Right lobe of liver (tissue), 6 donors: ENCODE data around the gene AARSD1. TPM values are rescaled to one million over a fixed set of nuclear protein-coding genes. Genes with fewer than 3 reads are reported as not detected.

Experiments
- ATAC-seq, 4 donors: fragments of 200-7000 bp; cut with Tn5 transposase; one replicate each; pipeline ENCODE4 v1.9.1; 2020; ENCODE audit warnings: mild to moderate bottlenecking in 4 of 4, moderate library complexity in 4 of 4
- DNase-seq, 3 donors: peaks; one replicate each; pipeline ENCODE4 v3.0.0-alpha.2; 2020
- H3K27ac ChIP-seq, 3 donors: fragments of 200-600 bp; one replicate each; pipeline ENCODE4 v1.8.0; 2022
- H3K27me3 ChIP-seq, 2 donors: fragments of 200-600 bp; one replicate each; pipeline ENCODE4 v1.8.0; 2022
- H3K36me3 ChIP-seq, 4 donors: fragments of 200-600 bp; sonication (generic) in 1 of 4; one replicate each; pipeline versions ENCODE4 v1.5.1 to v1.8.0; 2017 to 2022; ENCODE audit warnings: control low read depth in 1 of 4
- H3K4me1 ChIP-seq, 4 donors: fragments of 200-600 bp; sonication (generic) in 1 of 4; one replicate each; pipeline versions ENCODE4 v1.5.1 to v1.8.0; 2017 to 2022; ENCODE audit warnings: control low read depth in 1 of 4
- H3K4me3 ChIP-seq, 3 donors: fragments of 200-600 bp; one replicate each; pipeline ENCODE4 v1.8.0; 2022
- H3K9me3 ChIP-seq, 4 donors: fragments of 200-600 bp; sonication (generic) in 1 of 4; one replicate each; pipeline versions ENCODE4 v1.5.1 to v1.8.0; 2017 to 2022; ENCODE audit warnings: control low read depth in 1 of 4
- CTCF ChIP-seq, 4 donors: fragments of 200-600 bp in 3 of 4; fragments of 450-650 bp in 1 of 4; IDR thresholded peaks; one replicate each; pipeline versions ENCODE4 v1.5.1 to v1.8.0; 2016 to 2022; ENCODE audit warnings: antibody characterized with exemption in 4 of 4, mild to moderate bottlenecking in 2 of 4
- POLR2A ChIP-seq: fragments of 450-650 bp; IDR thresholded peaks from one replicate; pipeline ENCODE4 v1.6.1; 2017; ENCODE audit warnings: antibody characterized with exemption, mild to moderate bottlenecking
- WGBS: methylation state at CpG from one replicate; pipeline ENCODE4 v1.1.6; 2018; ENCODE audit warnings: low coverage, low lambda C conversion rate; ENCODE audit not compliant: insufficient coverage; ENCODE audit errors: missing lambda C conversion rate; 5-methylcytosine and 5-hydroxymethylcytosine counted together
- intact Hi-C, 2 donors: fragments of 100-400 bp; cut with DNase I; formaldehyde crosslinking; loops; one replicate each; pipeline versions ENCODE4 v1.11.2 to v1.14.1; 2022
- total RNA-seq, 6 experiments: library from RNA; depleted of rRNA in 2 of 6; stranded (reverse); fragments of >200 nt in 2 of 6; fragmentation: NEBNext Ultra II Directional in 3 of 6; extraction: Animal tissue kit (Norgen Biotek cat#: 25700) in 3 of 6; gene quantifications; one replicate each; pipeline versions ENCODE4 v1.1.0 to v1.2.4, GENCODE V29; 2016 to 2023
- donor health status: DM: no; HTN: yes; CAD: no.
- donor health status: DM: no; HTN: no; CAD: no.
- donor health status: DM: no; HTN: no; CAD: no.
- donor health status: DM: no; HTN: yes; CAD: no.
- donor health status: DM: no; HTN: yes; CAD: no.

AARSD1 gene
- total RNA-seq, 6 experiments from 2014 or later: 12.3 to 22.1 (median 17.9) TPM

GRCh38 chr17:42992872-42993271 is 28.6 kb upstream of the AARSD1 start:
- intact Hi-C loops: loop anchor here in 1 of 2 donors (10.0 kb wide), 1 partner anchor 132 kb away; the partner anchor contains the start of gene BRCA1
- no peaks in the 10 kb centered on the region for H3K9me3 ChIP-seq
- TF ChIP-seq CTCF (IDR thresholded peaks at IDR 0.05) (no peak), POLR2A (no peak)
- H3K27me3 ChIP-seq: no peaks in the 10 kb centered on the region
- H3K36me3 ChIP-seq: peaks cover 0 to 47% (median 19%) of the 10 kb centered on the region in 4 donors
- no peak overlapping the region for H3K4me3 ChIP-seq
- WGBS: 78% methylated on average over 5 of the region's 5 CpGs
- H3K4me1 ChIP-seq: peaks cover 0 to 7% (median 3%) of the 10 kb centered on the region in 4 donors
- DNase-seq (no peak), ATAC-seq (no peak)
- no peak overlapping the region for H3K27ac ChIP-seq

GRCh38 chr17:42991471-42991870 is 27.2 kb upstream of the AARSD1 start:
- no peaks in the 10 kb centered on the region for H3K27me3 ChIP-seq
- no peak for ATAC-seq
- no peaks in the 10 kb centered on the region for H3K4me1 ChIP-seq
- H3K9me3 ChIP-seq: no peaks in the 10 kb centered on the region
- peaks cover 0 to 59% (median 22%) of the 10 kb centered on the region in 4 donors for H3K36me3 ChIP-seq
- intact Hi-C loops: loop anchor here in 1 of 2 donors (10.0 kb wide), 1 partner anchor 133 kb away; the partner anchor contains the start of gene BRCA1
- WGBS: 100% methylated on average over 3 of the region's 6 CpGs
- no peak for DNase-seq
- TF ChIP-seq CTCF (IDR thresholded peaks at IDR 0.05) (no peak), POLR2A (no peak)
- no peak overlapping the region for H3K4me3 ChIP-seq
- no peak overlapping the region for H3K27ac ChIP-seq

- Histone ChIP-seq H3K27ac (no peak overlapping the region), H3K4me1 (no peaks in the 10 kb centered on the region), H3K9me3 (no peaks in the 10 kb centered on the region), H3K4me3 (no peak overlapping the region), H3K36me3 (peaks cover 0 to 59% (median 22%) of the 10 kb centered on the region in 4 donors), H3K27me3 (no peaks in the 10 kb centered on the region)
- ATAC-seq: no peak
- no peak for TF ChIP-seq POLR2A
- TF ChIP-seq CTCF (IDR thresholded peaks at IDR 0.05): no peak
- no peak for DNase-seq
- WGBS: 80% methylated on average over 4 of the region's 6 CpGs
- intact Hi-C loops: loop anchor here in 1 of 2 donors (10.0 kb wide), 1 partner anchor 135 kb away; the partner anchor contains the start of gene BRCA1
Measured at GRCh38 chr17:42989726-42990652, 25.7 kb upstream of the AARSD1 start.

- H3K9me3 ChIP-seq: no peaks in the 10 kb centered on the region
- H3K27ac ChIP-seq: no peak overlapping the region
- no peak for DNase-seq
- 87% methylated on average over 5 of the region's 5 CpGs for WGBS
- no peaks in the 10 kb centered on the region for H3K27me3 ChIP-seq
- H3K4me3 ChIP-seq: no peak overlapping the region
- no peaks in the 10 kb centered on the region for H3K4me1 ChIP-seq
- H3K36me3 ChIP-seq: peaks cover 0 to 59% (median 22%) of the 10 kb centered on the region in 4 donors
- no peak for ATAC-seq
- intact Hi-C loops: no loop called here
- TF ChIP-seq CTCF (IDR thresholded peaks at IDR 0.05) (no peak), POLR2A (no peak)
Measured at GRCh38 chr17:42989141-42989540, 24.9 kb upstream of the AARSD1 start.
